B cell (primary cell): ENCODE data around the gene GRK1. TPM values are rescaled to one million over a fixed set of nuclear protein-coding genes. Genes with fewer than 3 reads are reported as not detected.
A peak's percentile ranks its signal among the peaks of the same experiment; 100 is the strongest.
"Not testable (repeated sequence)": the region's sequence is repeated elsewhere in the genome, so short reads cannot be mapped to it uniquely, and the experiment has no call there.

Experiments
- ATAC-seq: fragments of 200-7000 bp; cut with Tn5 transposase; one replicate; pipeline ENCODE4 v1.10.0; 2021; ENCODE audit warnings: low read depth, mild to moderate bottlenecking, moderate number of reproducible peaks, moderate library complexity
- CTCF ChIA-PET: fragments of 350-600 bp; sonication (Branson Sonifier 250); formaldehyde crosslinking; loops from one replicate; lab custom pipeline; 2021; ENCODE audit warnings: antibody characterized with exemption, inconsistent platforms; lab: Charles Lee
- POLR2A ChIA-PET: fragments of 350-600 bp; sonication (Branson Sonifier 250); formaldehyde crosslinking; loops from one replicate; lab custom pipeline; 2021; ENCODE audit warnings: antibody characterized with exemption; lab: Charles Lee
- DNase-seq: peaks from one replicate; pipeline ENCODE4 v3.0.0; 2013
- H2AFZ ChIP-seq: 2 replicates; pipeline ENCODE4 v1.6.1; 2012; ENCODE audit warnings: mild to moderate bottlenecking, low read depth, low read length; ENCODE audit not compliant: insufficient read depth, poor library complexity, severe bottlenecking
- H3K27ac ChIP-seq, 2 donors: 1 replicate in 1 of 2; 2 replicates in 1 of 2; pipeline ENCODE4 v1.5.1; 2012 to 2013; ENCODE audit warnings: low read length in 2 of 2, mild to moderate bottlenecking in 2 of 2, moderate library complexity in 1 of 2
- H3K27me3 ChIP-seq, 4 experiments: fragments of 200-600 bp in 1 of 4; sonication (generic) in 1 of 4; replicated peaks in 1 of 4; 1 replicate in 2 of 4; 2 replicates in 2 of 4; pipeline versions ENCODE4 v1.6.1 to v1.7.0; 2013 to 2016; ENCODE audit warnings: low read length in 3 of 4, mild to moderate bottlenecking in 2 of 4, mixed read lengths in 1 of 4, moderate library complexity in 1 of 4; ENCODE audit not compliant: insufficient read depth in 4 of 4, control insufficient read depth in 3 of 4; ENCODE audit errors: control extremely low read depth in 1 of 4
- H3K36me3 ChIP-seq, 2 experiments: replicated peaks in 1 of 2; 1 replicate in 1 of 2; 2 replicates in 1 of 2; pipeline versions ENCODE4 v1.6.1 to v1.7.1; 2013; ENCODE audit warnings: low read length in 1 of 2; ENCODE audit not compliant: insufficient read depth in 2 of 2, control insufficient read depth in 1 of 2; ENCODE audit errors: control extremely low read depth in 1 of 2, extremely low read depth in 1 of 2
- H3K4me1 ChIP-seq, 2 donors: fragments of 200-600 bp in 1 of 2; sonication (generic) in 1 of 2; 1 replicate in 1 of 2; 2 replicates in 1 of 2; pipeline versions ENCODE4 v1.5.1 to v1.6.1; 2013 to 2017; ENCODE audit warnings: low read length in 2 of 2; ENCODE audit not compliant: control insufficient read depth in 2 of 2, insufficient read depth in 2 of 2
- H3K4me2 ChIP-seq: replicated peaks from 2 replicates; pipeline ENCODE3; 2012; ENCODE audit warnings: mild to moderate bottlenecking, low read depth, low read length; ENCODE audit not compliant: poor library complexity, severe bottlenecking
- H3K4me3 ChIP-seq, 5 experiments: fragments of 200-600 bp in 1 of 5; sonication (generic) in 1 of 5; 1 replicate in 3 of 5; 2 replicates in 2 of 5; pipeline versions ENCODE4 v1.5.1 to v1.7.0; 2011 to 2016; ENCODE audit warnings: low read length in 4 of 5, mild to moderate bottlenecking in 4 of 5, low read depth in 2 of 5, control low read depth in 1 of 5, moderate library complexity in 1 of 5; ENCODE audit not compliant: insufficient read depth in 1 of 5; ENCODE audit errors: control extremely low read depth in 1 of 5, extremely low read depth in 1 of 5
- H3K79me2 ChIP-seq: fragments of 200-600 bp; sonication (generic); one replicate; pipeline ENCODE4 v1.6.0; 2016; ENCODE audit warnings: low read length; ENCODE audit not compliant: control insufficient read depth, insufficient read depth
- H3K9ac ChIP-seq: fragments of 200-600 bp; sonication (generic); 2 replicates; pipeline ENCODE4 v1.6.1; 2017; ENCODE audit warnings: mild to moderate bottlenecking, low read length, moderate library complexity
- H3K9me3 ChIP-seq, 3 donors: one replicate each; pipeline versions ENCODE4 v1.6.1 to v1.7.1; 2013; ENCODE audit warnings: low read length in 2 of 3; ENCODE audit not compliant: control insufficient read depth in 2 of 3, insufficient read depth in 1 of 3; ENCODE audit errors: control extremely low read depth in 1 of 3
- H4K20me1 ChIP-seq: 2 replicates; pipeline ENCODE4 v1.6.0; 2012; ENCODE audit warnings: mild to moderate bottlenecking, low read length; ENCODE audit not compliant: insufficient read depth, control insufficient read depth, poor library complexity, severe bottlenecking
- H3K27ac Mint-ChIP-seq: one replicate; pipeline ENCODE4 v1.8.0; 2021; ENCODE audit warnings: mixed read lengths
- H3K27me3 Mint-ChIP-seq: one replicate; pipeline ENCODE4 v1.8.0; 2021; ENCODE audit warnings: mixed read lengths
- H3K4me1 Mint-ChIP-seq: one replicate; pipeline ENCODE4 v1.8.0; 2021; ENCODE audit warnings: mixed read lengths
- H3K4me3 Mint-ChIP-seq: one replicate; pipeline ENCODE4 v1.8.0; 2021; ENCODE audit warnings: mixed read lengths
- H3K9me3 Mint-ChIP-seq: one replicate; pipeline ENCODE4 v1.8.0; 2022; ENCODE audit warnings: mixed read lengths; ENCODE audit not compliant: insufficient read depth
- WGBS: methylation state at CpG from one replicate; pipeline ENCODE4 v1.1.5; 2013; ENCODE audit warnings: missing lambda C conversion rate; ENCODE audit not compliant: insufficient coverage; 5-methylcytosine and 5-hydroxymethylcytosine counted together
- intact Hi-C: fragments of 100-400 bp; cut with micrococcal nuclease; formaldehyde crosslinking; loops from one replicate; pipeline ENCODE4 v1.10.0; 2022
- polyA plus RNA-seq: library from polyadenylated mRNA; depleted of rRNA; stranded (reverse); fragments of >200 nt; gene quantifications from 2 replicates; pipeline ENCODE4 v1.2.3, GENCODE V29; 2012
- total RNA-seq, 2 donors: library from RNA; stranded (reverse); fragments of 120-200 nt in 1 of 2; gene quantifications; 1 replicate in 1 of 2; 2 replicates in 1 of 2; pipeline versions ENCODE4 v1.2.3 to v1.2.4, GENCODE V29; 2013 to 2022

GRK1 gene
- total and polyA plus RNA-seq, 2 donors (not counting 1 experiment from before 2014, with no cell fraction given), result not detected

DNA sequence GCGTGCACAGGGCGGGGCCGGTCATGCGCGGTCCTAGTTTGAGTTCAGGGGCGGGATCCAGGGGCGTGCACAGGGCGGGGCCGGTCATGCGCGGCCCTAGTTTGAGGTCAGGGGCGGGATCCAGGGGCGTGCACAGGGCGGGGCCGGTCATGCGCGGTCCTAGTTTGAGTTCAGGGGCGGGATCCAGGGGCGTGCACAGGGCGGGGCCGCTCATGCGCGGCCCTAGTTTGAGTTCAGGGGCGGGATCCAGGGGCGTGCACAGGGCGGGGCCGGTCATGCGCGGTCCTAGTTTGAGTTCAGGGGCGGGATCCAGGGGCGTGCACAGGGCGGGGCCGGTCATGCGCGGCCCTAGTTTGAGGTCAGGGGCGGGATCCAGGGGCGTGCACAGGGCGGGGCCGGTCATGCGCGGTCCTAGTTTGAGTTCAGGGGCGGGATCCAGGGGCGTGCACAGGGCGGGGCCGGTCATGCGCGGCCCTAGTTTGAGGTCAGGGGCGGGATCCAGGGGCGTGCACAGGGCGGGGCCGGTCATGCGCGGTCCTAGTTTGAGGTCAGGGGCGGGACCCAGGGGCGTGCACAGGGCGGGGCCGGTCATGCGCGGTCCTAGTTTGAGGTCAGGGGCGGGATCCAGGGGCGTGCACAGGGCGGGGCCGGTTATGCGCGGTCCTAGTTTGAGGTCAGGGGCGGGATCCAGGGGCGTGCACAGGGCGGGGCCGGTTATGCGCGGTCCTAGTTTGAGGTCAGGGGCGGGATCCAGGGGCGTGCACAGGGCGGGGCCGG is 58.5 kb downstream of the GRK1 start:
- H3K36me3 ChIP-seq, H4K20me1 ChIP-seq, ATAC-seq, H3K9me3 Mint-ChIP-seq, H3K27ac ChIP-seq, H2AFZ ChIP-seq, H3K79me2 ChIP-seq, H3K27me3 ChIP-seq, DNase-seq, POLR2A ChIA-PET, intact Hi-C loops, H3K27me3 Mint-ChIP-seq: not testable (repeated sequence)
- Mint-ChIP-seq H3K4me3 (peak overlapping the region; percentile 84), H3K27ac (peak overlapping the region; percentile 94), H3K4me1 (peaks cover 14% of the 10 kb centered on the region)
- Histone ChIP-seq H3K4me3 (peak overlapping the region in 2 of 5 experiments; percentile 56 to 63), H3K9ac (peak overlapping the region; percentile 64), H3K9me3 (peaks cover 0 to 32% (median 0%) of the 10 kb centered on the region in 3 donors), H3K4me1 (peaks cover 10 to 15% of the 10 kb centered on the region in 2 donors), H3K4me2 (peak overlapping the region; percentile 94)
- WGBS, result 0% methylated on average over 5 of the region's 75 CpGs
- CTCF ChIA-PET, result interaction anchor here (1.4 kb wide), 1 partner anchor 502 kb away, joined by 4 read pairs; no protein-coding TSS in a partner anchor

- WGBS, result 74% methylated on average over 18 of the region's 54 CpGs
- peak overlapping the region; percentile 78 for H3K27ac Mint-ChIP-seq
- Histone ChIP-seq H3K9me3 (peaks cover 0 to 32% (median 0%) of the 10 kb centered on the region in 3 donors), H3K27ac (peak overlapping the region; percentile 46 to 59), H3K4me1 (peaks cover 10 to 15% of the 10 kb centered on the region in 2 donors), H2AFZ (peak overlapping the region; percentile 25), H3K4me3 (peak overlapping the region in 2 of 5 experiments; percentile 23 to 45), H3K4me2 (peak overlapping the region; percentile 57)
- POLR2A ChIA-PET, intact Hi-C loops, CTCF ChIA-PET, H3K36me3 ChIP-seq, H3K79me2 ChIP-seq, H3K9me3 Mint-ChIP-seq, ATAC-seq, H3K9ac ChIP-seq, H3K27me3 ChIP-seq, H4K20me1 ChIP-seq, H3K27me3 Mint-ChIP-seq: not testable (repeated sequence)
- H3K4me3 Mint-ChIP-seq, result peak overlapping the region; percentile 52
- DNase-seq, result peak; percentile 51
- H3K4me1 Mint-ChIP-seq, result peaks cover 14% of the 10 kb centered on the region
These were observed 59.2 kb downstream of the GRK1 start for GRCh38 chr13:113726106-113726821.
